Measurements from ENCODE around the gene PERP. TPM values are rescaled to one million over a fixed set of nuclear protein-coding genes. Genes with fewer than 3 reads are reported as not detected.

Gene PERP
- total RNA-seq: 10 to 100 TPM in 3 of 4 donors, 1 to 10 TPM in 1; 7.6 to 75.4 (median 23.1) TPM

DNA sequence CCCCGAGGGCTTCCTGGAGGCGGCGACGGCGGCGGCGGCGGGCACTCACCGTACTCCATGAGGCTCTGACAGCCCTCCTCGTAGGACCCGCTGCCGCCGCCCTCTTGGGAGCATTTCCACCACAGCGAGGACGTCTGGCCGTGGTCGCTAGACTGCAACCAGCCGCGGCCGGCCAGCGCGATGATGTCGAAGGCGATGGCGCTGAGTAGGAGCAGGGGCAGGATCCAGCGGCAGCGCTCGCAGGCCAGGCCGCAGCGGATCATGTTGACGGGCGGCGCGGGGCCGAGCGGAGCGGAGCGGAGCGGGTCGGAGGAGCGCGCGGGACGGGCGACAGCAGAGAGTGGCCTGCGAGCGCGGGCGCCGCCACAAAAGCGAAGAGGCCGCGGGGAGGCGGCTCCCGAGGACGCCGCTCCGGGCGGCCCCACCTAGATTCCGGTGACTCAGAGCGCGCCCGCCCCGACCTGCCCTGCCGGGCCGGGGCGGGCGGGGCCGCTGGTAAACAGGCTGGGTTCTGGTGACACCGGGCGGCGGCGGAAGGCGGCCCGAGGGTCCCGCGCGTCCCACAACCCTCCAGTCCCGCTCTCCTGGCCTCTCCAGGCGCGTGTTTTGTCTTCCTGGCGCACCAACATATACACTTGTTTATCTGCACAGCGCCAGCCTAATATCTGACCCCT is at the start of gene PERP:
Gene PERP, minus strand, starts transcription at position 342 of the 674 bp plus-strand sequence. Its CDS starts 79 bp downstream, at position 263.
- TF ChIP-seq, protein P1, sequence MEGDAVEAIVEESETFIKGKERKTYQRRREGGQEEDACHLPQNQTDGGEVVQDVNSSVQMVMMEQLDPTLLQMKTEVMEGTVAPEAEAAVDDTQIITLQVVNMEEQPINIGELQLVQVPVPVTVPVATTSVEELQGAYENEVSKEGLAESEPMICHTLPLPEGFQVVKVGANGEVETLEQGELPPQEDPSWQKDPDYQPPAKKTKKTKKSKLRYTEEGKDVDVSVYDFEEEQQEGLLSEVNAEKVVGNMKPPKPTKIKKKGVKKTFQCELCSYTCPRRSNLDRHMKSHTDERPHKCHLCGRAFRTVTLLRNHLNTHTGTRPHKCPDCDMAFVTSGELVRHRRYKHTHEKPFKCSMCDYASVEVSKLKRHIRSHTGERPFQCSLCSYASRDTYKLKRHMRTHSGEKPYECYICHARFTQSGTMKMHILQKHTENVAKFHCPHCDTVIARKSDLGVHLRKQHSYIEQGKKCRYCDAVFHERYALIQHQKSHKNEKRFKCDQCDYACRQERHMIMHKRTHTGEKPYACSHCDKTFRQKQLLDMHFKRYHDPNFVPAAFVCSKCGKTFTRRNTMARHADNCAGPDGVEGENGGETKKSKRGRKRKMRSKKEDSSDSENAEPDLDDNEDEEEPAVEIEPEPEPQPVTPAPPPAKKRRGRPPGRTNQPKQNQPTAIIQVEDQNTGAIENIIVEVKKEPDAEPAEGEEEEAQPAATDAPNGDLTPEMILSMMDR (IDR thresholded peaks at IDR 0.05): no peak
- ATAC-seq (ENCODE audit: low FRiP score): peak; percentile 96
- DNase-seq (ENCODE audit: low spot score): peak; percentile 38

DNA sequence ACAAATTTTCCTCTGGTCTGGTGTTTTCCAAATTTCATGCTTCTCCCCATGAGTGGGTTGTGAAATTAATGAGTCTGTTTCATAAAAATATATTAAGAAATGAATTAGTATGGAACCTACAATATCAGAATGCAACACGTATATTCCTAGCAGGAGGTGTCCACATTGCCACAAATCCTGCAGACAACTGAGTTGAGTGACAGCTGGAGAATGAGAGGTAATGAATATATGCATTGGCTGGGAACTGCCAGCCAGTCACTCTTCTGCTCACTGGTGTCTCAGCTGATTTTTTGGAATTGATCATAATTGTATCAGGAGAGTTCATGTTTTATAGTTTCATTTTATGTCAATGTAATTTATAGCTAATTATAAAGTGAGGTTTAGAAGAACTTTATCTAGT is 48.2 kb upstream of the PERP start:
- no peak for DNase-seq (ENCODE audit: low spot score)
- TF ChIP-seq, protein P1 (IDR thresholded peaks at IDR 0.05): no peak
- no peak for ATAC-seq (ENCODE audit: low FRiP score)

DNA sequence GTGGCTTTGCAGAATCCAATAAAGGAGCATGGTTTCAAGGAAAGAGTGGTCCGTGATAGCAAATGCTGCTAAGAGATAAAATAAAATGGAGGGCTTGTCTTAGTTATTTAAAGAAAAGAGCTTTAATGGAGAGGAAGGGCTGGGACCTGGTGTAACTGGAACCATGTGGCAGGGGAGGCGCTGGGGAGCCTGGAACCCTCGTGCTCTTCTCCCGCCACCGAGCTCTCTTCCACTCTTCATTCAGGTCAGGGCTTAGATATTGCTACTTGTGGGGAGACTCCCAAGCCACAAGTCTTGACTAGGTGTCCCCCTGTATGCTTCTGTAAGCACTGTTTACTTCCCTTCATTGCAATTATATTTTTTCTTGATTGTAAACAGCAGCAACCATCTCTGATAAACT is 39.3 kb upstream of the PERP start:
- ATAC-seq (ENCODE audit: low FRiP score) (no peak), DNase-seq (ENCODE audit: low spot score) (no peak)
- TF ChIP-seq, protein P1 (IDR thresholded peaks at IDR 0.05): no peak

DNA sequence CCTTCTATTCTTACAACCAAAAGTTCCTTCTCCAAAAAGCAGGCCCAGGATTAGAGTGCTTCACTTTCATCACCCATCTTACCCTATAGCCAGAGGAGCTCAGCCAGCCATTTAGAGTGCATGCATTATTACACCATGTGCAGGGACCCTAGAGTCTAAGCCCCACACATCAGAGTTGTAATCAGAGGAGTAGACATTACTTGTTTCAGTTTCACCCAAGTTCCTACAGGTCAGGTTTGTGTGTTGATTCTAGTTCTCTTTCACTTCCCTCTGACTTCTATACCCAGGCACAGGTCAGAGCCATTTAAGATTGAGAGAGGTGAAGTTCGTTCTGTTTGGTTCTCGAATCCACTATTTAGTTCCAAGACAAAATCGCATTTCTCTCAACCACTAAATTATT is 38.2 kb upstream of the PERP start:
- ATAC-seq (ENCODE audit: low FRiP score) (no peak), DNase-seq (ENCODE audit: low spot score) (no peak)
- TF ChIP-seq, protein P1 (IDR thresholded peaks at IDR 0.05): no peak

DNA sequence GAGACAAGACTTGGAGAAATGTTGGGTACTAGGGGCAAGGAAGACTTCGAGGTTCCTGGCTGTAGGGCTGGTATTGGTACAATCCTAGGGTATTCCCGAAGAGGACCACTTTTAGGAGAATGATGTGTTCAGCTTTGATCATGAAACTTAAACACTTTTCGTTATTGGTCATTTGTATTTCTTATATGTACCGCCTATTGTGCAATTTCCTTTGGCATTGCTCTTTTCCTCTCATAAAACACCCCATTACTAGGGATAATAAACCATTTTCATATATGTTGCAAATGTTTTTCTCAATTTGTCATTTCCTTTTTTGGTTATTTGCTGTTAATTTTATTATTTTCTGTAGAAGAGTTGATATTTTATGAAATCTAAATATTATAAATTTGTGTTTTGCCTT is 35.6 kb upstream of the PERP start:
- ATAC-seq (ENCODE audit: low FRiP score) (no peak), DNase-seq (ENCODE audit: low spot score) (no peak)
- TF ChIP-seq, protein P1 (IDR thresholded peaks at IDR 0.05): no peak

DNA sequence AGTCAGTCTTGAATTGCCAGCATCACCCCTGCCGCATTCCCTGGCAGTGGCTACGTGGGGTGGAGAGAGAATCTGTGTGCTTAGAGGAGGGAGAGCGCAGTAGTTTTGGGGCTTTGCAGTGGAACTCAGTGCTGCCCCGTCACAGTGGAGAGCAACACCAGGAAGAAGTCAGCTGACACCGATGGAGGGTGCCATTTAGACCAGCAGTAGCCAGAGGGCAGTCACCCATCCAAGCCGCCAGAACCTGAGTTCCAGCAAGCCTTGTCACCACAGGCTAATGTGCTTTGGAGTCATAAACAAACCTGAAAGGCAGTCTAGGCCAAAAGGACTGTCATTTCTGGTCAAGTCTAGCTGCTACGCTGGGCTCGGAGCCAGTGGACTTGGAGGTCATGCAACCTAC is 22.0 kb upstream of the PERP start:
- TF ChIP-seq, protein P1 (IDR thresholded peaks at IDR 0.05): no peak
- ATAC-seq (ENCODE audit: low FRiP score) (no peak), DNase-seq (ENCODE audit: low spot score) (no peak)

DNA sequence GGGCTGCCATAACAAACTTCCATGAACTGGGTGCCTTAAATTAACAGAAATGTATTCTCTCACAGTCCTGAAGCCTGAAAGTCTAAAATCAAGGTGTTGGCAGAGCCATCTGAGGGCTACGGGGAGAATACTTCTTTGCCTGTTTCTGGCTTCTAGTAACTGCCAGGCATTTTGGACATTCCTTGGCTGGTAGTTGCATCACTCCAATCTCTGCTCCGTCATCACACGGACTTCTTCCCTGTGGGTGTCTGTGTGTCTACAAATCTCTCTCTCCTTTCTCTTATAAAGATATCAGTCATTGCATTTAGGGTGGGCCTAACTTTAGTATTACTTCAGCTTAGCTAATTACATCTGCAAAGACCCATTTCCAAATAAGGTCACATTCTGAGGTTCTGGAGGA is 20.9 kb upstream of the PERP start:
- DNase-seq (ENCODE audit: low spot score) (no peak), ATAC-seq (ENCODE audit: low FRiP score) (peak; percentile 66)
- TF ChIP-seq, protein P1 (IDR thresholded peaks at IDR 0.05): no peak

All from omental fat pad (tissue), 4 donors.